Fibroblast of skin of abdomen (primary cell): ENCODE measurements around the gene ZRSR2.
"Not testable (repeated sequence)": the region's sequence is repeated elsewhere in the genome, so short reads cannot be mapped to it uniquely, and the experiment has no call there.

Experiments used
- DNase-seq: peaks from one replicate; pipeline ENCODE4 v3.0.0-alpha.2; 2013

Gene ZRSR2

GRCh38 chrX:15804563-15804962 lies 14.3 kb downstream of the ZRSR2 start:
- no peak for DNase-seq

GRCh38 chrX:15808254-15808653 lies 18.0 kb downstream of the ZRSR2 start:
- DNase-seq = no peak

GRCh38 chrX:15812192-15812938 lies 22.1 kb downstream of the ZRSR2 start:
- DNase-seq = no peak

GRCh38 chrX:15813416-15813815 lies 23.1 kb downstream of the ZRSR2 start:
- no peak for DNase-seq

GRCh38 chrX:15814771-15815365 lies 24.6 kb downstream of the ZRSR2 start:
- no peak for DNase-seq

- peak; percentile 24 for DNase-seq
These were observed 25.6 kb downstream of the ZRSR2 start for GRCh38 chrX:15815779-15816437.

GRCh38 chrX:15816438-15816809 lies 26.1 kb downstream of the ZRSR2 start:
- DNase-seq = peak; percentile 53

- DNase-seq = peak; percentile 10
These were observed 26.6 kb downstream of the ZRSR2 start for GRCh38 chrX:15816886-15817285.

GRCh38 chrX:15820106-15821073 lies 30.1 kb downstream of the ZRSR2 start:
- DNase-seq = no peak

GRCh38 chrX:15822922-15823321 lies 32.6 kb downstream of the ZRSR2 start:
- DNase-seq = no peak

GRCh38 chrX:15825936-15826335 lies 35.7 kb downstream of the ZRSR2 start:
- no peak for DNase-seq

GRCh38 chrX:15829217-15829616 lies 38.9 kb downstream of the ZRSR2 start:
- no peak for DNase-seq

- not testable (repeated sequence) for DNase-seq
These were observed 41.1 kb downstream of the ZRSR2 start for GRCh38 chrX:15831347-15831746.

- no peak for DNase-seq
These were observed 43.8 kb downstream of the ZRSR2 start for GRCh38 chrX:15834053-15834452.

GRCh38 chrX:15834827-15835595 lies 44.7 kb downstream of the ZRSR2 start:
- DNase-seq = peak; percentile 1

GRCh38 chrX:15838017-15838416 lies 47.7 kb downstream of the ZRSR2 start:
- DNase-seq = no peak

- DNase-seq = no peak
These were observed 51.7 kb downstream of the ZRSR2 start for GRCh38 chrX:15841853-15842516.

- DNase-seq = no peak
These were observed 53.7 kb downstream of the ZRSR2 start for GRCh38 chrX:15843960-15844359.

GRCh38 chrX:15848576-15848975 lies 58.3 kb downstream of the ZRSR2 start:
- peak; percentile 35 for DNase-seq

- peak; percentile 6 for DNase-seq
These were observed 59.3 kb downstream of the ZRSR2 start for GRCh38 chrX:15849555-15849954.

- DNase-seq = no peak
These were observed 63.3 kb downstream of the ZRSR2 start for GRCh38 chrX:15853586-15854079.
